CD14-positive monocyte (primary cell): ENCODE data around the gene CERS4. TPM values are rescaled to one million over a fixed set of nuclear protein-coding genes. Genes with fewer than 3 reads are reported as not detected.
"Not testable (repeated sequence)": the region's sequence is repeated elsewhere in the genome, so short reads cannot be mapped to it uniquely, and the experiment has no call there.

Experiments used
- DNase-seq, 3 donors: peaks; one replicate each; pipeline ENCODE4 v3.0.0-alpha.2; 2011 to 2022
- H2AFZ ChIP-seq: 2 replicates; pipeline ENCODE4 v1.6.0; 2012; ENCODE audit warnings: mild to moderate bottlenecking, low read depth, low read length, inconsistent platforms; ENCODE audit not compliant: insufficient read depth, poor library complexity, severe bottlenecking
- H3K27ac ChIP-seq, 2 donors: 1 replicate in 1 of 2; 2 replicates in 1 of 2; pipeline ENCODE4 v1.5.1; 2012 to 2013; ENCODE audit warnings: low read length in 2 of 2, control low read depth in 1 of 2, inconsistent platforms in 1 of 2, low read depth in 1 of 2, mild to moderate bottlenecking in 1 of 2
- H3K27me3 ChIP-seq, 2 donors: one replicate each; pipeline versions ENCODE4 v1.6.0 to v1.6.1; 2011 to 2013; ENCODE audit warnings: low read length in 2 of 2; ENCODE audit not compliant: control insufficient read depth in 2 of 2, insufficient read depth in 2 of 2
- H3K36me3 ChIP-seq, 2 donors: replicated peaks in 1 of 2; 1 replicate in 1 of 2; 2 replicates in 1 of 2; pipeline versions ENCODE4 v1.5.1 to v1.6.1; 2012 to 2013; ENCODE audit warnings: low read length in 2 of 2, control low read depth in 1 of 2, inconsistent platforms in 1 of 2, mild to moderate bottlenecking in 1 of 2; ENCODE audit not compliant: insufficient read depth in 2 of 2, control insufficient read depth in 1 of 2
- H3K4me1 ChIP-seq, 2 donors: 1 replicate in 1 of 2; 2 replicates in 1 of 2; pipeline versions ENCODE4 v1.5.1 to v1.6.1; 2012 to 2013; ENCODE audit warnings: low read length in 2 of 2, control low read depth in 1 of 2, inconsistent platforms in 1 of 2, mild to moderate bottlenecking in 1 of 2, moderate library complexity in 1 of 2; ENCODE audit not compliant: insufficient read depth in 2 of 2, control insufficient read depth in 1 of 2
- H3K4me2 ChIP-seq: replicated peaks from 2 replicates; pipeline ENCODE3; 2012; ENCODE audit warnings: low read length, moderate library complexity, mild to moderate bottlenecking; ENCODE audit not compliant: poor library complexity, severe bottlenecking; ENCODE audit errors: extremely low read depth
- H3K4me3 ChIP-seq, 3 experiments: fragments of 200-600 bp in 1 of 3; sonication (generic) in 1 of 3; replicated peaks in 1 of 3; 1 replicate in 2 of 3; 2 replicates in 1 of 3; pipeline ENCODE4 v1.5.1; 2011 to 2013; ENCODE audit warnings: low read length in 3 of 3, mild to moderate bottlenecking in 3 of 3, control low read depth in 2 of 3, low read depth in 2 of 3, inconsistent platforms in 1 of 3, moderate library complexity in 1 of 3
- H3K79me2 ChIP-seq: 2 replicates; pipeline ENCODE4 v1.6.0; 2012; ENCODE audit warnings: mild to moderate bottlenecking, control low read depth, inconsistent platforms, low read length, moderate library complexity; ENCODE audit not compliant: insufficient read depth
- H3K9ac ChIP-seq: 2 replicates; pipeline ENCODE4 v1.6.0; 2017; ENCODE audit warnings: low read length, mild to moderate bottlenecking; ENCODE audit not compliant: insufficient read depth, poor library complexity, severe bottlenecking
- H3K9me3 ChIP-seq, 2 donors: replicated peaks in 1 of 2; 1 replicate in 1 of 2; 2 replicates in 1 of 2; pipeline versions ENCODE4 v1.5.1 to v1.6.1; 2012 to 2013; ENCODE audit warnings: low read length in 2 of 2, control low read depth in 1 of 2; ENCODE audit not compliant: control insufficient read depth in 1 of 2, insufficient read depth in 1 of 2
- H4K20me1 ChIP-seq: 2 replicates; pipeline ENCODE4 v1.6.0; 2012; ENCODE audit warnings: mild to moderate bottlenecking, low read length, control low read depth, moderate library complexity; ENCODE audit not compliant: insufficient read depth
- H3K27ac Mint-ChIP-seq, 7 donors: one replicate each; pipeline ENCODE4 v1.8.0; 2020; ENCODE audit warnings: mild to moderate bottlenecking in 7 of 7, mixed read lengths in 7 of 7, moderate library complexity in 6 of 7, inconsistent platforms in 2 of 7
- H3K27me3 Mint-ChIP-seq, 3 donors: one replicate each; pipeline ENCODE4 v1.8.0; 2021 to 2022; ENCODE audit warnings: low read depth in 3 of 3, mild to moderate bottlenecking in 3 of 3, mixed read lengths in 3 of 3, moderate library complexity in 3 of 3, inconsistent platforms in 1 of 3
- H3K36me3 Mint-ChIP-seq, 2 donors: one replicate each; pipeline ENCODE4 v1.8.0; 2020; ENCODE audit warnings: mixed read lengths in 2 of 2, inconsistent platforms in 1 of 2, mild to moderate bottlenecking in 1 of 2
- H3K4me1 Mint-ChIP-seq: one replicate; pipeline ENCODE4 v1.8.0; 2020; ENCODE audit warnings: mild to moderate bottlenecking, mixed read lengths
- H3K4me3 Mint-ChIP-seq, 2 donors: one replicate each; pipeline ENCODE4 v1.8.0; 2020; ENCODE audit warnings: mild to moderate bottlenecking in 2 of 2, mixed read lengths in 2 of 2, moderate library complexity in 1 of 2
- H3K9me3 Mint-ChIP-seq, 7 donors: one replicate each; pipeline ENCODE4 v1.8.0; 2020 to 2022; ENCODE audit warnings: mixed read lengths in 7 of 7, mild to moderate bottlenecking in 6 of 7, moderate library complexity in 6 of 7, inconsistent platforms in 2 of 7
- CTCF ChIP-seq: fragments of 200-600 bp; IDR thresholded peaks from one replicate; pipeline ENCODE4 v1.8.0; 2022; ENCODE audit warnings: antibody characterized with exemption, mild to moderate bottlenecking
- WGBS: methylation state at CpG from one replicate; pipeline ENCODE4 v1.1.5; 2013; ENCODE audit warnings: missing lambda C conversion rate; ENCODE audit not compliant: insufficient coverage; 5-methylcytosine and 5-hydroxymethylcytosine counted together
- intact Hi-C, 2 donors: fragments of 100-400 bp; cut with micrococcal nuclease; formaldehyde crosslinking; loops; one replicate each; pipeline versions ENCODE4 v1.15.0 to v1.15.1; 2023
- polyA plus RNA-seq, 3 donors: library from polyadenylated mRNA; depleted of rRNA in 1 of 3; unstranded in 2 of 3; stranded (reverse) in 1 of 3; fragments of 300-500 nt in 2 of 3; fragments of >200 nt in 1 of 3; fragmentation: Illumina TruSeq in 2 of 3; gene quantifications; 1 replicate in 2 of 3; 2 replicates in 1 of 3; pipeline ENCODE4 v1.2.3, GENCODE V29; 2012 to 2021

Gene CERS4
- polyA plus RNA-seq, 3 donors, result 11.4 to 12.1 (median 12.0) TPM

- intact Hi-C loops, DNase-seq, H3K27ac Mint-ChIP-seq, H3K79me2 ChIP-seq, H3K9me3 Mint-ChIP-seq, H3K4me3 ChIP-seq, H3K27me3 Mint-ChIP-seq, H3K9ac ChIP-seq, H3K4me2 ChIP-seq, H3K4me1 Mint-ChIP-seq, H3K27ac ChIP-seq, H4K20me1 ChIP-seq, H2AFZ ChIP-seq, H3K4me1 ChIP-seq, H3K4me3 Mint-ChIP-seq, H3K9me3 ChIP-seq, H3K27me3 ChIP-seq, H3K36me3 Mint-ChIP-seq, H3K36me3 ChIP-seq: not testable (repeated sequence)
- no CpG with 5 or more reads among the region's 9 CpGs for WGBS
Measured at GRCh38 chr19:8291337-8291736, 82.2 kb downstream of the CERS4 start.

- peaks cover 0 to 2% of the 10 kb centered on the region in 2 donors for H3K36me3 Mint-ChIP-seq
- no peak for TF ChIP-seq CTCF
- H3K4me1 ChIP-seq, result no peaks in the 10 kb centered on the region
- no peak overlapping the region for H3K27ac ChIP-seq
- no peaks in the 10 kb centered on the region for H4K20me1 ChIP-seq
- no peak overlapping the region for H3K27ac Mint-ChIP-seq
- no peak overlapping the region for H3K4me2 ChIP-seq
- peaks cover 0 to 13% of the 10 kb centered on the region in 2 donors for H3K27me3 ChIP-seq
- H3K4me3 ChIP-seq, result no peak overlapping the region
- DNase-seq, result no peak
- peaks cover 0 to 3% (median 0%) of the 10 kb centered on the region in 7 donors for H3K9me3 Mint-ChIP-seq
- H3K4me1 Mint-ChIP-seq, result peaks cover 7% of the 10 kb centered on the region
- no peak overlapping the region for H3K4me3 Mint-ChIP-seq
- no peaks in the 10 kb centered on the region for H3K79me2 ChIP-seq
- H3K9ac ChIP-seq, result no peak overlapping the region
- H3K36me3 ChIP-seq, result no peaks in the 10 kb centered on the region
- no peaks in the 10 kb centered on the region for H3K9me3 ChIP-seq
- intact Hi-C loops, result no loop called here
- H3K27me3 Mint-ChIP-seq, result peaks cover 25 to 54% (median 32%) of the 10 kb centered on the region in 3 donors
- H2AFZ ChIP-seq, result no peak overlapping the region
- WGBS, result 96% methylated on average over 6 of the region's 11 CpGs
Measured at GRCh38 chr19:8302357-8302691, 93.2 kb downstream of the CERS4 start.
